Activated T-cell treated with anti-CD3 and anti-CD28 coated beads, Interleukin-2, amount 50 U/mL, for 48 hours (primary cell): ENCODE results near the gene HSPA5.
"Not testable (repeated sequence)": the region's sequence is repeated elsewhere in the genome, so short reads cannot be mapped to it uniquely, and the experiment has no call there.

ENCODE experiments used
- DNase-seq, 2 experiments: peaks; one replicate each; pipeline ENCODE4 v3.0.0-alpha.2; 2020

Gene HSPA5

GRCh38 chr9:125241000-125241862 is at the start of gene HSPA5:
TSS of gene HSPA5 (minus strand) at chr9:125241343. CDS start at chr9:125241126, 217 bp downstream.
- peak; percentile 99 to 100 for DNase-seq

GRCh38 chr9:125286935-125287433 is 45.8 kb upstream of the HSPA5 start:
- not testable (repeated sequence) for DNase-seq

- no peak for DNase-seq
Measured at GRCh38 chr9:125284855-125285254, 43.7 kb upstream of the HSPA5 start.

- DNase-seq: no peak
Measured at GRCh38 chr9:125280945-125281344, 39.8 kb upstream of the HSPA5 start.

GRCh38 chr9:125277411-125277810 is 36.3 kb upstream of the HSPA5 start:
- DNase-seq: no peak

GRCh38 chr9:125276771-125277170 is 35.6 kb upstream of the HSPA5 start:
- DNase-seq: no peak

- DNase-seq: no peak
Measured at GRCh38 chr9:125272697-125273096, 31.6 kb upstream of the HSPA5 start.

GRCh38 chr9:125271081-125271480 is 29.9 kb upstream of the HSPA5 start:
- DNase-seq: no peak

GRCh38 chr9:125269014-125269397 is 27.9 kb upstream of the HSPA5 start:
- no peak for DNase-seq

GRCh38 chr9:125268394-125269013 is 27.4 kb upstream of the HSPA5 start:
- no peak for DNase-seq

- not testable (repeated sequence) for DNase-seq
Measured at GRCh38 chr9:125264068-125264467, 22.9 kb upstream of the HSPA5 start.

- DNase-seq: no peak
Measured at GRCh38 chr9:125262294-125262991, 21.3 kb upstream of the HSPA5 start.

GRCh38 chr9:125261501-125262293 is 20.6 kb upstream of the HSPA5 start, which contains the start of gene GAPVD1:
TSS of gene GAPVD1 (plus strand) at chr9:125261826. CDS start at chr9:125298922, 37,096 bp downstream.
- DNase-seq: peak; percentile 92 to 94

- DNase-seq: no peak
Measured at GRCh38 chr9:125260561-125260960, 19.4 kb upstream of the HSPA5 start.

GRCh38 chr9:125258832-125259534 is 17.8 kb upstream of the HSPA5 start:
- no peak for DNase-seq

- DNase-seq: no peak
Measured at GRCh38 chr9:125258160-125258785, 17.1 kb upstream of the HSPA5 start.

- DNase-seq: no peak
Measured at GRCh38 chr9:125255781-125256391, 14.7 kb upstream of the HSPA5 start.

GRCh38 chr9:125254231-125254630 is 13.1 kb upstream of the HSPA5 start:
- DNase-seq: no peak

- no peak for DNase-seq
Measured at GRCh38 chr9:125246261-125246667, 5.1 kb upstream of the HSPA5 start.

GRCh38 chr9:125243792-125244260 is 2.7 kb upstream of the HSPA5 start:
- DNase-seq: no peak
